ENCODE measurements around the gene PDCD1. TPM values are rescaled to one million over a fixed set of nuclear protein-coding genes. Genes with fewer than 3 reads are reported as not detected.

The PDCD1 gene
- total and polyA plus RNA-seq, 2 of the 13 experiments (the other 11 are each of a cell fraction or from before 2014, with no cell fraction given), result 0.04 TPM; not detected in 1

- TF ChIP-seq SNAPC4 (CRISPR knock-in tag; IDR thresholded peaks at IDR 0.05) (peak; percentile 76; the same call in 1 of the 2 replicates), ZNF432 (CRISPR knock-in tag; IDR thresholded peaks at IDR 0.05; ENCODE audit: borderline replicate concordance) (no peak), SP4 (CRISPR knock-in tag; IDR thresholded peaks at IDR 0.05) (no peak; the same call in none of the 2 replicates), HNRNPK (IDR thresholded peaks at IDR 0.05; ENCODE audit: low read depth, low read length, poor library complexity, severe bottlenecking) (no peak), KMT2A (CRISPR knock-in tag; IDR thresholded peaks at IDR 0.05) (peak; percentile 70), ZNF737 (CRISPR knock-in tag; IDR thresholded peaks at IDR 0.05; ENCODE audit: borderline replicate concordance) (no peak), RFX1 (IDR thresholded peaks at IDR 0.05) (no peak), SATB2 (CRISPR knock-in tag; IDR thresholded peaks at IDR 0.05) (peak; percentile 96), KLF16 (CRISPR knock-in tag; IDR thresholded peaks at IDR 0.05) (peak in 1 of 2 experiments; percentile 92; a peak in 1 of 4 replicates), TFDP1 (CRISPR knock-in tag; IDR thresholded peaks at IDR 0.05; ENCODE audit: borderline replicate concordance) (peak; percentile 84; the same call in 1 of the 2 replicates), FOXC1 (CRISPR knock-in tag; IDR thresholded peaks at IDR 0.05; ENCODE audit: borderline replicate concordance) (peak; percentile 57), ONECUT2 (CRISPR knock-in tag; IDR thresholded peaks at IDR 0.05) (peak; percentile 54; the same call in 1 of the 2 replicates), RARG (CRISPR knock-in tag; IDR thresholded peaks at IDR 0.05; ENCODE audit: low read depth) (0 out of 2 replicates have a peak, but pooled peaks have one; percentile 10), ZNF142 (CRISPR knock-in tag; IDR thresholded peaks at IDR 0.05) (peak; percentile 87), REPIN1 (CRISPR knock-in tag; IDR thresholded peaks at IDR 0.05; ENCODE audit: borderline replicate concordance, low read depth) (peak; percentile 91; the same call in 1 of the 2 replicates), NFYB (CRISPR knock-in tag; IDR thresholded peaks at IDR 0.05) (no peak; the same call in 1 of the 2 replicates), KDM2A (CRISPR knock-in tag; IDR thresholded peaks at IDR 0.05; ENCODE audit: borderline replicate concordance, low read depth) (peak; percentile 92; the same call in 1 of the 2 replicates)
These were observed 49.8 kb downstream of the PDCD1 start, which contains the start of gene NEU4 (continued) for GRCh38 chr2:241808721-241809382.
